Renal cortical epithelial cell (primary cell): ENCODE results near the gene RGSL1. TPM values are rescaled to one million over a fixed set of nuclear protein-coding genes. Genes with fewer than 3 reads are reported as not detected.

Experiments
- DNase-seq: peaks from one replicate; pipeline ENCODE4 v3.0.0-alpha.2; 2011; ENCODE audit warnings: low read depth
- total RNA-seq: library from RNA; depleted of rRNA; stranded (reverse); fragments of >200 nt; gene quantifications from 2 replicates; pipeline ENCODE4 v1.2.3, GENCODE V29; 2014

RGSL1 gene
- total RNA-seq: 0.15 TPM in 1 of 2 replicates, not detected in the other

DNA sequence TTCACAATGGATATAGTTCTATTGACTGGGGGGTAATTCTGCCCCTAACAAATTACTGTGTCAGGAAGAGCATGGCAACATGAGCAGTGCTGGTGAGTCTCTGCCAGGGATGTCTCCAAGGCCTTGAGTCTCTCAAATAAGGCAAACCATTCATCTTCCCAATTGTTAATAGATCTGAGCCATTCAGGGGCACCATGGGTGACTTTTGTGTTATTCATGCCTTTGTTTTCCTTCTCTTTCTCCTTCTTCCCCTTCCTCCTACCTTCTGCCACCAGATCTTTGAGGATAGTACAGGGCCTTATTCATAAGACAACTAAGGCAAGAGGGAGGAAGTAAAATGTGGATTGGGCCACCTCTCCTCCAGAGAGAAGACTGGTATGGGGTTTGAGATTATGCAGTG is at the start of gene RGSL1:
TSS of gene RGSL1 (plus strand) at position 60 of the 400 bp plus-strand sequence. CDS start at position 80, 20 bp downstream.
- no peak for DNase-seq

GRCh38 chr1:182400567-182400966 is 49.4 kb upstream of the RGSL1 start, which contains the start of gene TEDDM1:
TEDDM1 (minus strand) TSS chr1:182400667; CDS start chr1:182400485, 182 bp downstream.
- DNase-seq: no peak

GRCh38 chr1:182404781-182405180 is 45.2 kb upstream of the RGSL1 start:
- no peak for DNase-seq

DNA sequence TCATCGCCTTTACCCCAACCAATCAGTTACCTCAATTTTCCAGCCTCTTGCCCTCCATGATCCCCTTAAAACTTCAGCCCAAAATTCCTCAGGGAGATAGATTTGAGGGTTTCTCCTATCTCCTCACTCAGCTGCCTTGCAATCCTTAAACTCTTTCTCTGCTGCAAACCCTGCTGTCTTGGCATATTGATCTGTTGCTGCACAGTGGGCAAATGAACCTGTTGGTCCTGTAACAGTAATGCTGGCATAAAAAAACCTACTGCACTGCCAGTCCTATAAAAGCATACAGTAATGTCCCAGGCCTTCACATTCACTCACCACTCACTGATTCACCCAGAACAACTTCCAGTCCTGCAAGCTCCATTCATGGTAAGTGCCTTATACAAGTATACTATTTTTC is 44.4 kb upstream of the RGSL1 start:
- DNase-seq: no peak

- no peak for DNase-seq
Measured at GRCh38 chr1:182406012-182406411, 43.9 kb upstream of the RGSL1 start.

DNA sequence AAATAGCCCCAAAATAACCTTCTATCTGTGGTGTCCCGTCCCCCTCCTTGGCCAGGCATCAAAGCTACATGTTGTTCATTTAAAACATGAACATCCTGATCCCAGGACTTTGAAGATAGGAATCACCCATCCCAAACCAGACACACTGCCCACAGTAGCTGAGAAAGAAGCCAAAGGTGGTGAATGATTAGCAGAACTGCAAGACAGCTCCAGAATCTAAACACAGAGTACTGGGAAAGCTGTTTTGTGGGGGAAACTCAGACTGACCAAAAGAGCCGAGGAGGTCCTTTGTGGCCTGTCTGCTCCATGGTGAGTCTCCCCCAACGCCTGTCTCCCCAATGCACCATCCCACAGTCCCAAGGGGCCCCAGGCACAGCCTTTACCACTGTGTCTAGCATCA is 42.2 kb upstream of the RGSL1 start:
- peak; percentile 72 for DNase-seq

GRCh38 chr1:182408435-182409075 is 41.4 kb upstream of the RGSL1 start:
- no peak for DNase-seq

- no peak for DNase-seq
Measured at GRCh38 chr1:182410138-182410537, 39.8 kb upstream of the RGSL1 start.

DNA sequence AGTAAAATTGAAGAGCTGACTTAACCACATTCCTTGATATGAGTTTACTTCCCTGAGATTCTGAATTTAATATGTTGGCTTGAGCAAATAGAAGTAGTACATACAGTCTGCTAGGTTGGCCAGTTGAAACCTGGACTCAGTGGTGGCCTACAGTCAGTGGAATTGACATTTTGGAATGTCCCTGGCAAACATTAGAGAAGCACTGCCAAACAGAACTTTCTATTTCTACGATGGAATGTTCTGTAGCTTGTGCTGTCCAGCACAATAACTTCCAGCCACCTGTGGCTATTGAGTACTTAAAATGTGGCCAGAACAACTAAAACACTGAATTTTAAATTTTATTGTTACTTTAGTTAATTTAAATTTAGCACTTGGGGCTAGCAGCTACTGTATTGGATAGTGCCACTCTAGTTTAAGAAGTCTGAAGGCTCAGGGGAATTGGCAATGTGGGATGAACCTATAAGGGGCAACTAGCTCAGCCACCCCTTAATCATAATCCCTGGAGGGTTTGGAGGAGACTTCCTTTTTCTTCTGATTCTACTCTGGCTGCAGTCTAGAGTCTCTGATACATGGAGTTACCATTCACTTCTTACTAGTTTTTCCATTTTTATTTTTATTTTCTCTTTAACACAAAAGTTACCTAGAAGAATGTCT is 39.2 kb upstream of the RGSL1 start:
- DNase-seq: no peak

DNA sequence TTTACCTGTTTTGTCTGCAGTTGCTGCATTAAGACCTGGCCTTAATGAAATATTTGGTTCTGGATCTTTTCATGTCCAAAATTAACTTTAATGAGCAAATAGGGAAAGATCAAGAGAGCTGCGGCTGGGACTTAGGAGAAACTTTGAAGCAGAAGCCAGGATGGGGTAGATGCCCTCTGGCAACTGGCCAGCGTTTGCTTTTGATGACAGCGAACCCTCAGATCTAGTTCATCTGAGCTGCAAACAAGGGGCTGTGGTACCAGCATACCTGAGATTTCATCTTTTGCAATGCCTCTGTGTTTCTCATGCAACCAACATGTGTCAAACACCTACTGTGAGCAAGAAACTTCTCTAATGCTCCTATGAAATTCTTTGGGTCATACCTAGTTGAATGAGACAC is 36.5 kb upstream of the RGSL1 start:
- DNase-seq: no peak

DNA sequence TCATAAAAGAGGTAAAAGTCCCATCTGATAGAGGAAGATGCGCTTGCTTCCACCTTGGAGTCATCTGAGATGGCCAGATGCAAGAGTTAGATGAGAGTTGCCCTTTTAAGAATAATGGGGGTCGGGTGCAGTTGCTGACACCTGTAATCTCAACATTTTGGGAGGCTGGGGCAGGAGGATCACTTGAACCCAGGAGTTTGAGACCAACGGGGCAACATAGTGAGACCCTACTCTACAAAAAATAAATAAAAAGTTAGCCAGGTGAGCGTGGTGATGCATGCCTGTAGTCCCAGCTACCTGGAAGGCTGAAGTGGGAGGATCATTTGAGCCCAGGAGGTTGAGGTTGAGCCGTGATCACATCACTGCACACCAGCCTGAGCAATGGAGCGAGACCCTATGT is 36.0 kb upstream of the RGSL1 start:
- DNase-seq: no peak

GRCh38 chr1:182415789-182416188 is 34.2 kb upstream of the RGSL1 start:
- no peak for DNase-seq

DNA sequence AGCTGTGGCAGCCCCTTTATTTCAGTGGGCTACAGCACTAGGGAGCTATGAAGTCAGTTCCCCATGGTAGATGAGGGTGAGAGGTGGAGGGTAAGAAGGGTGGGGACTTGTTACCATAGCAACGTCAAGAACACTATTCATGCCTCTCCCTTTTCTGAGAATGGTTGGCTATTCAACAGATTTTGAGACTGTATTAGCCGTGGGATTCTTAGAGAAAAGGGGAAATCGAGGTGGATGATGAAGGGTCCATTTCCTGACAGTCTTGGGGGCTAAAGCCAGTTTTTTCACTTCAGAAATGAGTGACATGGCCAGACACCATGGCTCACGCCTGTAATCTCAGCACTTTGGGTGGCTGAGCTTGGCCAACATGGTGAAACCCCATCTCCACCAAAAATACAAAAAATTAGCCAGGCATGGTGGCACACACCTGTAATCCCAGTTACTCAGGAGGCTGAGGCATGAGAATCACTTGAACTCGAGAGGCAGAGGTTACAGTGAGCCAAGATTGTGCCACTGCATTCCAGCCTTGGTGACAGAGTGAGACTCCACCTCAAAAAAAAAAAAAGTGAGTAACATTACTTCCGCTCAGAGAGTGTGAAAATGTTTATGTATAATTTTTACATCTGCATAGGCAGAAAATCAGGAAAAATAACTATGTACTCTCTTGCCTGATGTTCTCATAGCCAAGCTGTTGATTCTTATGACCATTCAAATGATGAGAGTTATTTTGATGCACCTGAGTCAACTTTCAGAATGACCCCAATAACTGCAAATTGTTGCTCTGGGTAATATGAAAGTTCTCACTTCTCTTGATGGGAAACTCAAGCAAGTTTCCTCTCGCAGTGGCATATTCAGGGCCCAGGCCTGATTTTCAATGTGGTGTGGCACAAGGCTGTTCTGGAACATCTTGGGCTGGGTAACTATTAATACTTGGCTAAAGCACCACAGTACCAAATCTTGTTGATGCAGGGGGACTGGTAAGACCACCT is 23.2 kb upstream of the RGSL1 start:
- DNase-seq: no peak

GRCh38 chr1:182428043-182428442 is 21.9 kb upstream of the RGSL1 start:
- DNase-seq: no peak

DNA sequence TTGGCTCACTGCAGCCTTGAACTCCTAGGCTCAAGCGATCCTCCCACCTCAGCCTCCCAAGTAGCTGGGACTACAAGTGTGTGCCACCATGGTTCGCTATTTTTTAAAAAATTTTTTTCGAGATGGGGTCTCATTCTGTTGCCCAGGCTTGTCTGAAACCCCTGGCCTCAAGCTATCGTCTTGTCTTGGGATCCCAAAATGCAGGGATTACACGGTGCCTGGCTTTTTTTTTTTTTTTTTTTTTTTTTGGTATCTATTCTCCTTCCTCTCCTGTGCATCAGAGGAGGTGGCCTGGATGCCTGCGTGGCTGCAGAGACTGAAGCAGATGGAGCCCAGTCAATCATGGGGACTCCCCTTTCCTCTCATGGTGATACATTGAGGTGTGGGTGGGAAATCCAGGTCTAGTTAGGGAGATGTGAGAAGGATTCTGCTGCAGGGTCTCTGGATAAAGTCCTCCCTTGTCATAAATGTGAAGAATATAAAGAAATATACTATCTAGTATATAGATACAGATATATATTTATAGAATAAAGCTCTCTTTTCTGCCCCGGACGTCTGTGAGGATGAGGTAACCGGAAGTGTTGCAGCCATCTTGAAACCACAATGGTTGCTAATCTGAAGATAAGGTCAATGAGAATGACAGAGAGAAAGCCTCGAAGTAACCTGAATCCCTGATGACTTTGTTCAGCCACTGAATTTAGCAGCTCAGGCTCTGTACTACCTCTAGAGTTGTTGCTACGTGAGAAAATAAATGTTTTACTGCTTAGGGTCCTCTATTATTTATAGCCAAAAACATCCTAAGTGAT is 19.5 kb upstream of the RGSL1 start:
- DNase-seq: no peak

DNA sequence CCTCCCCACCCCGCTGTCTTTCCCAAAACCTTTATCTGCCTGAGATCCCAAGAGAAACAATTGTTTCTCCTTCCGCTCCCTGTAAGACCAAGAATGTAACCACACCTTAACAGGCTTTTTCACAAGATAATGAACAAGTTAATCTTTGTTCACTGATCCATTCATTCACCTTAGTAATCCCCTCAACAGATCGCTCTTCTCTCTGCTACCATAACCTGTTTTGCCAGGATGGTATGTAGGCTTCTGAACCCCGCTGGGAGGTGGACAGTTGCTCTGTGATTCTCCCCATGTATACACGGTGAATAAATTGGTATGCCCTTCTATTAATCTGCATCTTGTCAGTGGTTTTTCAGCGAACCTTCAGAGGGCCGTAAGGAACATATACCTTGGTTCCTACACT is 18.7 kb upstream of the RGSL1 start:
- no peak for DNase-seq

DNA sequence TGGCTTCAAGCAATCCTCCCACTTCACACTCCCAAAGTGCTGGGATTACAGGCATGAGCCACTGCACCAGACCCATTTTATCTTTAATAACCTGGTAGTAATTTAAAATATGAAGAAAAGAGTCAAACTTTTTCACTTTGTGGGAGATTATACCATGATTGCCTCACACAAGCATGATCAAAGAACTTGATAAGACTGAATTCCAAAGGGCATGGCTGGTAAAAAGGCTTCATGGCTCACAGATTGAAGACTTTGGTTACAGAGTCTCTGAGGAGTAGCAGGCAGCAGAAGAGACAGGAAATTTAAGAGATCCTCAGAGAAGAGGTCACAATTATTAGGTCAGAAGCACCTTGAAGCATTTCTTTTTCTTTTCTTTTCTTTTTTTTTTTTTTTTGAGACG is 16.4 kb upstream of the RGSL1 start:
- no peak for DNase-seq

DNA sequence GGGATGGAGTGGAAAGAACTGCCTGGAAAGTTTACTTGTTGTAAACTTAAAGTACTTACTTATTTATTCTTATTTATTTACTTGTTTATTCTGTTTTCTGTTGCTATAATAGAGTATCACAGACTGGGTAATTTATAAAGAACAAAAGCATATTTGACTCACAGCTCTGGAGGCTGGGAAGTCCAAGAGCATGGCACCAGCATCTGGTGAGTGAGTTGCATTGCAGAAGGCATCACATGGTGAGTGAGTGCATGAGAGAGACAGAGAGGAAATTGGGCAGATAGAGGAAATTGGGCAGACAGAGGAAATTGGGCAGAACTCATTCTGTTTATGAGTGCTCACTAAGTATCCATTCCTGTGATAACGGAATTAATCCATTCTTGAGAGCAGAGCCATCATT is 11.6 kb upstream of the RGSL1 start:
- no peak for DNase-seq

- DNase-seq: no peak
Measured at GRCh38 chr1:182441719-182442118, 8.2 kb upstream of the RGSL1 start.

GRCh38 chr1:182442333-182442732 is 7.6 kb upstream of the RGSL1 start:
- DNase-seq: no peak

- DNase-seq: no peak
Measured at GRCh38 chr1:182444497-182444896, 5.4 kb upstream of the RGSL1 start.
